ENCODE measurements around the gene TBC1D22A. TPM values are rescaled to one million over a fixed set of nuclear protein-coding genes. Genes with fewer than 3 reads are reported as not detected.

Gene TBC1D22A
- polyA plus RNA-seq, 1 donor (not counting 4 experiments of a cell fraction or from before 2014, with no cell fraction given) = 20.9 TPM

DNA sequence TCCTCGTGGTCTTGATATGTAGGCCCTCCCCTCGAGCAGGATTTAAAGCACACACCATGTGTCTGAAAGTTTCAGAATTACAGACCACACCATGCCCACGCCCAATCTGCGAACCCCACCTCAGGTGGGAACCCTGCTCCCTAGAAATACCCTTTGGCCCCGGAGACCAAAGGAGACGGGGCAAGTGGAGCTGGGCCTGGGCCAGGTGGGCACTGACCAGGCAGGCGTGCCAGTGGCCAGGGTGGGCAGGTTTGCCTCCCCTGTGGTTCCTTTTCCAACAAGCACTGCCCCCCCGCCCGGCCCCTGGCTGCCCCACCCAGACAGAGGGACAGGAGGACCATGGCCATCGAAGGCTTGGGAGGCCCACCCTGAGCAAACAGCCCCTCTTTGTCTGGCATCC is 400.4 kb downstream of the TBC1D22A start:
- no peak overlapping the region for H3K9ac ChIP-seq (ENCODE audit: control insufficient read depth, extremely low read depth, insufficient read depth, low read length)
- H3K4me3 ChIP-seq (ENCODE audit: control insufficient read depth in 2 of 3, extremely low read depth in 1 of 3, insufficient read depth in 2 of 3, low read depth in 1 of 3, low read length in 3 of 3) = no peak overlapping the region
- TF ChIP-seq EZH2 (IDR thresholded peaks at IDR 0.05; ENCODE audit: low read length) = no peak
- no peak for TF ChIP-seq CTCF (optimal IDR thresholded peaks at IDR 0.05 in 1 of 3, IDR thresholded peaks at IDR 0.05 in 1 of 3, conservative IDR thresholded peaks at IDR 0.05 in 1 of 3; ENCODE audit: extremely low read depth in 1 of 3, insufficient read depth in 2 of 3, low read length in 3 of 3)
- H3K79me2 ChIP-seq (ENCODE audit: control insufficient read depth, insufficient read depth, low read length) = no peaks in the 10 kb centered on the region
- H3K4me2 ChIP-seq (ENCODE audit: control insufficient read depth, extremely low read depth, insufficient read depth, low read depth, low read length) = no peak overlapping the region
- H2AFZ ChIP-seq (ENCODE audit: control insufficient read depth, low read length) = no peak overlapping the region
- no peaks in the 10 kb centered on the region for H3K9me3 ChIP-seq (ENCODE audit: control insufficient read depth, low read depth, low read length)
- dilution Hi-C loops (cut with MboI; ENCODE audit: extremely low pct_ligation_motif_present, low sequenced_read_pairs) = no loop called here
- DNase-seq (ENCODE audit: low read depth, low spot score) (no peak), FAIRE-seq (no peak)
- H3K27me3 ChIP-seq (ENCODE audit: control insufficient read depth, extremely low read depth, insufficient read depth, low read length) = no peaks in the 10 kb centered on the region
- H3K36me3 ChIP-seq (ENCODE audit: control insufficient read depth in 2 of 2, extremely low read depth in 1 of 2, insufficient read depth in 2 of 2, low read length in 2 of 2) = peaks cover 3% of the 10 kb centered on the region in 2 experiments
- no peaks in the 10 kb centered on the region for H3K9me1 ChIP-seq (ENCODE audit: control insufficient read depth, extremely low read depth, insufficient read depth, low read length)
- no peaks in the 10 kb centered on the region for H4K20me1 ChIP-seq (ENCODE audit: control insufficient read depth, extremely low read depth, insufficient read depth, low read length)
- H3K4me1 ChIP-seq (ENCODE audit: control insufficient read depth, extremely low read depth, insufficient read depth, low read length) = no peaks in the 10 kb centered on the region
- no peak overlapping the region for H3K27ac ChIP-seq (ENCODE audit: control insufficient read depth, insufficient read depth, low read length)

DNA sequence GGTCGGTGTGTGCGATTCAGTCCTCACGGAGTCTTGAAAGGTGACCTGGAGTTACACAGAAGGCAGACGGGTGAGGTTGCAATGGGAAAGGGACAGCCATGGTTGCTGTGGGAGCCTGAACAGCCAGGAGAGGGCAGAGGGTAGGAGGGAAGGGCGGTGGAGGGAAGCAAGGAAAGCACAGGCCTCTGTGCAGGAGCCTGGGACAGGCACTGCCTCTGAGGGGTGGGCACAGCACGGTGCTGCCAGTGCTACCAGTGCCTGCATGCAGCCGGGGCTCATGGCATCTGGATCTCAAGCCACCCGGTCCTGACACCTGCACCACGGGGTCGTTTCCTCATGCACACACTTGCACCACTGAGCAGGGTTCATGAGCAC is 401.0 kb downstream of the TBC1D22A start:
- H3K4me2 ChIP-seq (ENCODE audit: control insufficient read depth, extremely low read depth, insufficient read depth, low read depth, low read length) = no peak overlapping the region
- H4K20me1 ChIP-seq (ENCODE audit: control insufficient read depth, extremely low read depth, insufficient read depth, low read length) = no peaks in the 10 kb centered on the region
- FAIRE-seq = no peak
- H3K9ac ChIP-seq (ENCODE audit: control insufficient read depth, extremely low read depth, insufficient read depth, low read length) = no peak overlapping the region
- no peak for TF ChIP-seq CTCF (optimal IDR thresholded peaks at IDR 0.05 in 1 of 3, IDR thresholded peaks at IDR 0.05 in 1 of 3, conservative IDR thresholded peaks at IDR 0.05 in 1 of 3; ENCODE audit: extremely low read depth in 1 of 3, insufficient read depth in 2 of 3, low read length in 3 of 3)
- TF ChIP-seq EZH2 (IDR thresholded peaks at IDR 0.05; ENCODE audit: low read length) = no peak
- no peak for DNase-seq (ENCODE audit: low read depth, low spot score)
- no peaks in the 10 kb centered on the region for H3K4me1 ChIP-seq (ENCODE audit: control insufficient read depth, extremely low read depth, insufficient read depth, low read length)
- no peaks in the 10 kb centered on the region for H3K9me1 ChIP-seq (ENCODE audit: control insufficient read depth, extremely low read depth, insufficient read depth, low read length)
- dilution Hi-C loops (cut with MboI; ENCODE audit: extremely low pct_ligation_motif_present, low sequenced_read_pairs) = no loop called here
- H3K4me3 ChIP-seq (ENCODE audit: control insufficient read depth in 2 of 3, extremely low read depth in 1 of 3, insufficient read depth in 2 of 3, low read depth in 1 of 3, low read length in 3 of 3) = no peak overlapping the region
- H3K27me3 ChIP-seq (ENCODE audit: control insufficient read depth, extremely low read depth, insufficient read depth, low read length) = no peaks in the 10 kb centered on the region
- H3K79me2 ChIP-seq (ENCODE audit: control insufficient read depth, insufficient read depth, low read length) = no peaks in the 10 kb centered on the region
- no peak overlapping the region for H3K27ac ChIP-seq (ENCODE audit: control insufficient read depth, insufficient read depth, low read length)
- peaks cover 3% of the 10 kb centered on the region in 2 experiments for H3K36me3 ChIP-seq (ENCODE audit: control insufficient read depth in 2 of 2, extremely low read depth in 1 of 2, insufficient read depth in 2 of 2, low read length in 2 of 2)
- no peak overlapping the region for H2AFZ ChIP-seq (ENCODE audit: control insufficient read depth, low read length)
- H3K9me3 ChIP-seq (ENCODE audit: control insufficient read depth, low read depth, low read length) = no peaks in the 10 kb centered on the region

Measured in keratinocyte (primary cell).